B cell (primary cell): ENCODE results near the gene CXCL3. TPM values are rescaled to one million over a fixed set of nuclear protein-coding genes. Genes with fewer than 3 reads are reported as not detected.

Source experiments
- ATAC-seq: fragments of 200-7000 bp; cut with Tn5 transposase; one replicate; pipeline ENCODE4 v1.10.0; 2021; ENCODE audit warnings: low read depth, mild to moderate bottlenecking, moderate number of reproducible peaks, moderate library complexity
- CTCF ChIA-PET: fragments of 350-600 bp; sonication (Branson Sonifier 250); formaldehyde crosslinking; loops from one replicate; lab custom pipeline; 2021; ENCODE audit warnings: antibody characterized with exemption, inconsistent platforms; lab: Charles Lee
- POLR2A ChIA-PET: fragments of 350-600 bp; sonication (Branson Sonifier 250); formaldehyde crosslinking; loops from one replicate; lab custom pipeline; 2021; ENCODE audit warnings: antibody characterized with exemption; lab: Charles Lee
- DNase-seq: peaks from one replicate; pipeline ENCODE4 v3.0.0; 2013
- H2AFZ ChIP-seq: 2 replicates; pipeline ENCODE4 v1.6.1; 2012; ENCODE audit warnings: mild to moderate bottlenecking, low read depth, low read length; ENCODE audit not compliant: insufficient read depth, poor library complexity, severe bottlenecking
- H3K27ac ChIP-seq, 2 donors: 1 replicate in 1 of 2; 2 replicates in 1 of 2; pipeline ENCODE4 v1.5.1; 2012 to 2013; ENCODE audit warnings: low read length in 2 of 2, mild to moderate bottlenecking in 2 of 2, moderate library complexity in 1 of 2
- H3K27me3 ChIP-seq, 4 experiments: fragments of 200-600 bp in 1 of 4; sonication (generic) in 1 of 4; replicated peaks in 1 of 4; 1 replicate in 2 of 4; 2 replicates in 2 of 4; pipeline versions ENCODE4 v1.6.1 to v1.7.0; 2013 to 2016; ENCODE audit warnings: low read length in 3 of 4, mild to moderate bottlenecking in 2 of 4, mixed read lengths in 1 of 4, moderate library complexity in 1 of 4; ENCODE audit not compliant: insufficient read depth in 4 of 4, control insufficient read depth in 3 of 4; ENCODE audit errors: control extremely low read depth in 1 of 4
- H3K36me3 ChIP-seq, 2 experiments: replicated peaks in 1 of 2; 1 replicate in 1 of 2; 2 replicates in 1 of 2; pipeline versions ENCODE4 v1.6.1 to v1.7.1; 2013; ENCODE audit warnings: low read length in 1 of 2; ENCODE audit not compliant: insufficient read depth in 2 of 2, control insufficient read depth in 1 of 2; ENCODE audit errors: control extremely low read depth in 1 of 2, extremely low read depth in 1 of 2
- H3K4me1 ChIP-seq, 2 donors: fragments of 200-600 bp in 1 of 2; sonication (generic) in 1 of 2; 1 replicate in 1 of 2; 2 replicates in 1 of 2; pipeline versions ENCODE4 v1.5.1 to v1.6.1; 2013 to 2017; ENCODE audit warnings: low read length in 2 of 2; ENCODE audit not compliant: control insufficient read depth in 2 of 2, insufficient read depth in 2 of 2
- H3K4me2 ChIP-seq: replicated peaks from 2 replicates; pipeline ENCODE3; 2012; ENCODE audit warnings: mild to moderate bottlenecking, low read depth, low read length; ENCODE audit not compliant: poor library complexity, severe bottlenecking
- H3K4me3 ChIP-seq, 5 experiments: fragments of 200-600 bp in 1 of 5; sonication (generic) in 1 of 5; 1 replicate in 3 of 5; 2 replicates in 2 of 5; pipeline versions ENCODE4 v1.5.1 to v1.7.0; 2011 to 2016; ENCODE audit warnings: low read length in 4 of 5, mild to moderate bottlenecking in 4 of 5, low read depth in 2 of 5, control low read depth in 1 of 5, moderate library complexity in 1 of 5; ENCODE audit not compliant: insufficient read depth in 1 of 5; ENCODE audit errors: control extremely low read depth in 1 of 5, extremely low read depth in 1 of 5
- H3K79me2 ChIP-seq: fragments of 200-600 bp; sonication (generic); one replicate; pipeline ENCODE4 v1.6.0; 2016; ENCODE audit warnings: low read length; ENCODE audit not compliant: control insufficient read depth, insufficient read depth
- H3K9ac ChIP-seq: fragments of 200-600 bp; sonication (generic); 2 replicates; pipeline ENCODE4 v1.6.1; 2017; ENCODE audit warnings: mild to moderate bottlenecking, low read length, moderate library complexity
- H3K9me3 ChIP-seq, 3 donors: one replicate each; pipeline versions ENCODE4 v1.6.1 to v1.7.1; 2013; ENCODE audit warnings: low read length in 2 of 3; ENCODE audit not compliant: control insufficient read depth in 2 of 3, insufficient read depth in 1 of 3; ENCODE audit errors: control extremely low read depth in 1 of 3
- H4K20me1 ChIP-seq: 2 replicates; pipeline ENCODE4 v1.6.0; 2012; ENCODE audit warnings: mild to moderate bottlenecking, low read length; ENCODE audit not compliant: insufficient read depth, control insufficient read depth, poor library complexity, severe bottlenecking
- H3K27ac Mint-ChIP-seq: one replicate; pipeline ENCODE4 v1.8.0; 2021; ENCODE audit warnings: mixed read lengths
- H3K27me3 Mint-ChIP-seq: one replicate; pipeline ENCODE4 v1.8.0; 2021; ENCODE audit warnings: mixed read lengths
- H3K4me1 Mint-ChIP-seq: one replicate; pipeline ENCODE4 v1.8.0; 2021; ENCODE audit warnings: mixed read lengths
- H3K4me3 Mint-ChIP-seq: one replicate; pipeline ENCODE4 v1.8.0; 2021; ENCODE audit warnings: mixed read lengths
- H3K9me3 Mint-ChIP-seq: one replicate; pipeline ENCODE4 v1.8.0; 2022; ENCODE audit warnings: mixed read lengths; ENCODE audit not compliant: insufficient read depth
- CTCF ChIP-seq: fragments of 200-600 bp; IDR thresholded peaks from one replicate; pipeline ENCODE4 v1.8.0; 2022; ENCODE audit warnings: antibody characterized with exemption, mild to moderate bottlenecking
- EZH2 ChIP-seq: IDR thresholded peaks from 2 replicates; pipeline ENCODE4 v1.6.1; 2012; ENCODE audit warnings: borderline replicate concordance, low read depth, mild to moderate bottlenecking, moderate library complexity, low read length; ENCODE audit not compliant: insufficient read depth, poor library complexity, severe bottlenecking
- WGBS: methylation state at CpG from one replicate; pipeline ENCODE4 v1.1.5; 2013; ENCODE audit warnings: missing lambda C conversion rate; ENCODE audit not compliant: insufficient coverage; 5-methylcytosine and 5-hydroxymethylcytosine counted together
- intact Hi-C: fragments of 100-400 bp; cut with micrococcal nuclease; formaldehyde crosslinking; loops from one replicate; pipeline ENCODE4 v1.10.0; 2022
- polyA plus RNA-seq: library from polyadenylated mRNA; depleted of rRNA; stranded (reverse); fragments of >200 nt; gene quantifications from 2 replicates; pipeline ENCODE4 v1.2.3, GENCODE V29; 2012
- total RNA-seq, 2 donors: library from RNA; stranded (reverse); fragments of 120-200 nt in 1 of 2; gene quantifications; 1 replicate in 1 of 2; 2 replicates in 1 of 2; pipeline versions ENCODE4 v1.2.3 to v1.2.4, GENCODE V29; 2013 to 2022

Gene CXCL3
- total and polyA plus RNA-seq, 2 donors (not counting 1 experiment from before 2014, with no cell fraction given) = not detected

GRCh38 chr4:74072739-74073138 is 34.2 kb upstream of the CXCL3 start:
- no peaks in the 10 kb centered on the region for H3K4me1 ChIP-seq
- Mint-ChIP-seq H3K4me3 (no peak overlapping the region), H3K27me3 (peaks cover 14% of the 10 kb centered on the region), H3K9me3 (no peaks in the 10 kb centered on the region), H3K4me1 (no peaks in the 10 kb centered on the region), H3K27ac (no peak overlapping the region)
- H2AFZ ChIP-seq = no peak overlapping the region
- H3K9ac ChIP-seq = no peak overlapping the region
- peaks cover 0 to 2% (median 2%) of the 10 kb centered on the region in 3 donors for H3K9me3 ChIP-seq
- DNase-seq = no peak
- intact Hi-C loops = no loop called here
- CTCF ChIA-PET = no interaction called here
- no peaks in the 10 kb centered on the region for H3K27me3 ChIP-seq
- no peaks in the 10 kb centered on the region for H3K79me2 ChIP-seq
- no peaks in the 10 kb centered on the region for H3K36me3 ChIP-seq
- no peak overlapping the region for H3K4me3 ChIP-seq
- no peak overlapping the region for H3K27ac ChIP-seq
- H3K4me2 ChIP-seq = no peak overlapping the region
- no CpG with 5 or more reads among the region's 1 CpG for WGBS
- no peaks in the 10 kb centered on the region for H4K20me1 ChIP-seq
- POLR2A ChIA-PET = no interaction called here
- ATAC-seq = no peak
- TF ChIP-seq EZH2 (no peak), CTCF (no peak)

DNA sequence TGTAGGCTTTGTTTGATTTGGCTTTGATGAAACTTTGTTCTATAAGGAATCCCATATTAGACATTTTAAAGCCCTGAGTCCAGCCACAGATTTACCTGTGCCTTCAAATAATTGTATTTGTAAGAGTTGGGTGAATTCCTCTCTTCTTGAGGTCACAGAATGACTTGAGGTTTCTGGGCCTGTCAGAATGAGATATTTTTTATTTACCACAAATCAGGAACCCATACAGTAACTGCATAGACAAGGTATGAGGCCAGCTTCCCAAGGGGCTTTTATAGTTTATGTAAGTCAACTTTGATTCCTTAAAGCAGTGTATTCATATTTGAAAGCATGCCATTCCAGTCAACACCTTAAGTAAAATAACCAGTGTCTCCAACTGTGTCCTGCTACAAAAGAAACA is 29.1 kb upstream of the CXCL3 start:
- no peaks in the 10 kb centered on the region for H3K79me2 ChIP-seq
- H3K36me3 ChIP-seq = no peaks in the 10 kb centered on the region
- ATAC-seq (no peak), DNase-seq (no peak)
- no peak overlapping the region for H2AFZ ChIP-seq
- TF ChIP-seq CTCF (no peak), EZH2 (no peak)
- intact Hi-C loops = no loop called here
- H3K27ac ChIP-seq = no peak overlapping the region
- Mint-ChIP-seq H3K27ac (no peak overlapping the region), H3K4me1 (no peaks in the 10 kb centered on the region), H3K4me3 (no peak overlapping the region), H3K27me3 (peaks cover 7% of the 10 kb centered on the region), H3K9me3 (no peaks in the 10 kb centered on the region)
- H3K27me3 ChIP-seq = no peaks in the 10 kb centered on the region
- H3K4me2 ChIP-seq = no peak overlapping the region
- no peak overlapping the region for H3K4me3 ChIP-seq
- CTCF ChIA-PET = no interaction called here
- no peaks in the 10 kb centered on the region for H3K4me1 ChIP-seq
- no peaks in the 10 kb centered on the region for H4K20me1 ChIP-seq
- no peak overlapping the region for H3K9ac ChIP-seq
- peaks cover 0 to 2% (median 2%) of the 10 kb centered on the region in 3 donors for H3K9me3 ChIP-seq
- POLR2A ChIA-PET = no interaction called here
